Measurements from ENCODE around the gene FAM8A1. TPM values are rescaled to one million over a fixed set of nuclear protein-coding genes. Genes with fewer than 3 reads are reported as not detected.

Gene FAM8A1
- total and polyA plus RNA-seq, 2 donors from 2014 or later: 16.9 to 20.7 TPM

DNA sequence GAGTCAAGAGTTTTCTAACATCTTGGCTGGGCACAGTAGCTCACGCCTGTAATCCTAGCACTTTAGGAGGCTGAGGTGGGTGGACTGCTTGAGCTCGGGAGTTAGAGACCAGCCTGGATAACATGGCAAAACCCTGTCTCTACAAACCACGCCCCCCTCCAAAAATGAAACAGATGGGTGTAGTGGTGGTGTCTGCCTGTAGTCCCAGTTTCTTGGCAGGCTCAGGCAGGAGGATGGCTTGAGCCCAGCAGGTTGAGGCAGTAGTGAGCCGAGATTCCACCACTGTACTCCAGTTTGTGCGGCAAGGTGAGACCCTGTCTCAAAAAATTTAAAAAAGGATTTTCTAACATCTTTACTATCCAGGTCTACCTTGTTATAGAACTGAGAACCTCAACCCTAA is 22.0 kb downstream of the FAM8A1 start:
- Histone ChIP-seq H3K9me3 (ENCODE audit: control insufficient read depth in 2 of 3, insufficient read depth in 1 of 3, low read length in 3 of 3) (no peaks in the 10 kb centered on the region), H3K27me3 (ENCODE audit: control insufficient read depth, insufficient read depth, low read length) (no peaks in the 10 kb centered on the region), H3K27ac (ENCODE audit: low read depth in 2 of 2, low read length in 2 of 2) (no peak overlapping the region), H3K9ac (ENCODE audit: low read length in 3 of 3) (no peak overlapping the region), H3K4me1 (ENCODE audit: control insufficient read depth in 2 of 3, insufficient read depth in 2 of 3, low read depth in 1 of 3, low read length in 3 of 3) (no peaks in the 10 kb centered on the region), H3K4me3 (ENCODE audit: low read length in 3 of 3) (no peak overlapping the region), H3K36me3 (ENCODE audit: control insufficient read depth in 2 of 3, insufficient read depth in 3 of 3, low read length in 3 of 3) (peaks cover 8 to 26% (median 10%) of the 10 kb centered on the region in 3 donors)
- intact Hi-C loops (cut with DNase I): no loop called here
- FAIRE-seq (no peak), DNase-seq (no peak)
- TF ChIP-seq, protein P1, sequence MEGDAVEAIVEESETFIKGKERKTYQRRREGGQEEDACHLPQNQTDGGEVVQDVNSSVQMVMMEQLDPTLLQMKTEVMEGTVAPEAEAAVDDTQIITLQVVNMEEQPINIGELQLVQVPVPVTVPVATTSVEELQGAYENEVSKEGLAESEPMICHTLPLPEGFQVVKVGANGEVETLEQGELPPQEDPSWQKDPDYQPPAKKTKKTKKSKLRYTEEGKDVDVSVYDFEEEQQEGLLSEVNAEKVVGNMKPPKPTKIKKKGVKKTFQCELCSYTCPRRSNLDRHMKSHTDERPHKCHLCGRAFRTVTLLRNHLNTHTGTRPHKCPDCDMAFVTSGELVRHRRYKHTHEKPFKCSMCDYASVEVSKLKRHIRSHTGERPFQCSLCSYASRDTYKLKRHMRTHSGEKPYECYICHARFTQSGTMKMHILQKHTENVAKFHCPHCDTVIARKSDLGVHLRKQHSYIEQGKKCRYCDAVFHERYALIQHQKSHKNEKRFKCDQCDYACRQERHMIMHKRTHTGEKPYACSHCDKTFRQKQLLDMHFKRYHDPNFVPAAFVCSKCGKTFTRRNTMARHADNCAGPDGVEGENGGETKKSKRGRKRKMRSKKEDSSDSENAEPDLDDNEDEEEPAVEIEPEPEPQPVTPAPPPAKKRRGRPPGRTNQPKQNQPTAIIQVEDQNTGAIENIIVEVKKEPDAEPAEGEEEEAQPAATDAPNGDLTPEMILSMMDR (IDR thresholded peaks at IDR 0.05; ENCODE audit: borderline replicate concordance, extremely low read depth, insufficient read depth): no peak

DNA sequence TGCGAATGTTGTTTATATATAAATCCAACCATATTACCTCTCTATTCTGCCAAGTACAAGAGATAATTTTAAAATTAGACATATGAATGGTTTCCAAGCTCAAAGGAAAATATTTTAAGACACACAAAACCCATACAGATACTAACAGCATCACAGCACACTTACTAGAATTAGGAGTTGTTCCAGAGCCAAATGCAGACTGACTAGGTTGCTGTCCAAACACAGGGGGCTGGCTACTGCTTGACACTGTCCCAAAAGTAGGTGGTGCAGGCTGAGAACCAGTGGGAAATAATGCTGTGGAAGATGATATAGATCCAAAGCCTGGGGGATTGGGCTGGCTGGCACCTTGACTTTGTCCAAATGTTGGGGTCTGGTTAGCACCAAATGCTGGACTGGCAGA is 24.3 kb downstream of the FAM8A1 start:
- Histone ChIP-seq H3K4me3 (ENCODE audit: low read length in 3 of 3) (no peak overlapping the region), H3K9ac (ENCODE audit: low read length in 3 of 3) (no peak overlapping the region), H3K36me3 (ENCODE audit: control insufficient read depth in 2 of 3, insufficient read depth in 3 of 3, low read length in 3 of 3) (peaks cover 8 to 33% (median 14%) of the 10 kb centered on the region in 3 donors), H3K9me3 (ENCODE audit: control insufficient read depth in 2 of 3, insufficient read depth in 1 of 3, low read length in 3 of 3) (no peaks in the 10 kb centered on the region), H3K27ac (ENCODE audit: low read depth in 2 of 2, low read length in 2 of 2) (no peak overlapping the region), H3K4me1 (ENCODE audit: control insufficient read depth in 2 of 3, insufficient read depth in 2 of 3, low read depth in 1 of 3, low read length in 3 of 3) (peaks cover 0 to 2% (median 0%) of the 10 kb centered on the region in 3 donors), H3K27me3 (ENCODE audit: control insufficient read depth, insufficient read depth, low read length) (no peaks in the 10 kb centered on the region)
- intact Hi-C loops (cut with DNase I): no loop called here
- FAIRE-seq: no peak
- no peak for DNase-seq
- TF ChIP-seq, protein P1 (IDR thresholded peaks at IDR 0.05; ENCODE audit: borderline replicate concordance, extremely low read depth, insufficient read depth): no peak

GRCh38 chr6:17628873-17629272 is 28.8 kb downstream of the FAM8A1 start:
- TF ChIP-seq, protein P1 (IDR thresholded peaks at IDR 0.05; ENCODE audit: borderline replicate concordance, extremely low read depth, insufficient read depth): no peak
- FAIRE-seq (no peak), DNase-seq (no peak)
- intact Hi-C loops (cut with DNase I): no loop called here
- no peaks in the 10 kb centered on the region for H3K9me3 ChIP-seq (ENCODE audit: control insufficient read depth in 2 of 3, insufficient read depth in 1 of 3, low read length in 3 of 3)
- H3K36me3 ChIP-seq (ENCODE audit: control insufficient read depth in 2 of 3, insufficient read depth in 3 of 3, low read length in 3 of 3): peaks cover 10 to 30% (median 10%) of the 10 kb centered on the region in 3 donors
- no peaks in the 10 kb centered on the region for H3K27me3 ChIP-seq (ENCODE audit: control insufficient read depth, insufficient read depth, low read length)
- no peak overlapping the region for H3K4me3 ChIP-seq (ENCODE audit: low read length in 3 of 3)
- peaks cover 0 to 4% (median 2%) of the 10 kb centered on the region in 3 donors for H3K4me1 ChIP-seq (ENCODE audit: control insufficient read depth in 2 of 3, insufficient read depth in 2 of 3, low read depth in 1 of 3, low read length in 3 of 3)
- no peak overlapping the region for H3K9ac ChIP-seq (ENCODE audit: low read length in 3 of 3)
- H3K27ac ChIP-seq (ENCODE audit: low read depth in 2 of 2, low read length in 2 of 2): no peak overlapping the region

Data from kidney (tissue), 14 donors.